HEK293T (cell line): Measurements from ENCODE around the gene SNCAIP.

Source experiments
- CTCF ChIA-PET: fragments of 350-600 bp; formaldehyde crosslinking; extraction: SDS; loops from one replicate; lab custom pipeline; 2021; ENCODE audit warnings: antibody characterized with exemption, inconsistent platforms; lab: Yijun Ruan, JAX
- POLR2A ChIA-PET: fragments of 350-600 bp; formaldehyde crosslinking; extraction: SDS; loops from one replicate; lab custom pipeline; 2020; ENCODE audit warnings: antibody characterized with exemption, inconsistent platforms; lab: Yijun Ruan, JAX
- DNase-seq: peaks from one replicate; pipeline ENCODE4 v3.0.0; 2012; ENCODE audit warnings: mixed read lengths; ENCODE audit errors: extremely low spot score
- ARNT ChIP-seq: fragments of 450-650 bp; IDR thresholded peaks from 2 replicates; pipeline ENCODE4 v1.6.1; 2017; ENCODE audit warnings: mild to moderate bottlenecking
- BHLHE40 ChIP-seq: fragments of 450-650 bp; IDR thresholded peaks from 2 replicates; pipeline ENCODE4 v1.6.1; 2016; ENCODE audit warnings: mild to moderate bottlenecking, moderate library complexity, borderline replicate concordance
- CTBP1 ChIP-seq: fragments of 450-650 bp; IDR thresholded peaks from 2 replicates; pipeline ENCODE4 v1.6.1; 2016; ENCODE audit warnings: borderline replicate concordance
- ELF4 ChIP-seq: fragments of 450-650 bp; IDR thresholded peaks from 2 replicates; pipeline ENCODE4 v1.6.1; 2017; ENCODE audit warnings: antibody characterized with exemption
- FOXA1 ChIP-seq: fragments of 450-650 bp; IDR thresholded peaks from 2 replicates; pipeline ENCODE4 v1.6.1; 2016; ENCODE audit warnings: mild to moderate bottlenecking
- FOXK2 ChIP-seq: fragments of 450-650 bp; IDR thresholded peaks from 2 replicates; pipeline ENCODE4 v1.6.1; 2016; ENCODE audit warnings: mild to moderate bottlenecking
- FOXM1 ChIP-seq: fragments of 450-650 bp; IDR thresholded peaks from 2 replicates; pipeline ENCODE4 v1.6.1; 2017; ENCODE audit warnings: mild to moderate bottlenecking, borderline replicate concordance
- HDGF ChIP-seq: fragments of 450-650 bp; IDR thresholded peaks from 2 replicates; pipeline ENCODE4 v1.6.1; 2017; ENCODE audit warnings: antibody characterized with exemption, borderline replicate concordance
- L3MBTL2 ChIP-seq: fragments of 450-650 bp; conservative IDR thresholded peaks from 2 replicates; pipeline ENCODE4 v1.6.1; 2016; ENCODE audit warnings: mild to moderate bottlenecking
- LEF1 ChIP-seq: fragments of 450-650 bp; IDR thresholded peaks from 2 replicates; pipeline ENCODE4 v1.6.1; 2017; ENCODE audit warnings: mild to moderate bottlenecking, borderline replicate concordance
- NFRKB ChIP-seq: fragments of 450-650 bp; IDR thresholded peaks from 2 replicates; pipeline ENCODE4 v1.6.1; 2016; ENCODE audit warnings: mild to moderate bottlenecking, moderate library complexity
- PKNOX1 ChIP-seq: fragments of 450-650 bp; IDR thresholded peaks from 2 replicates; pipeline ENCODE4 v1.6.1; 2016
- SP1 ChIP-seq: fragments of 450-650 bp; IDR thresholded peaks from 2 replicates; pipeline ENCODE4 v1.6.1; 2017
- SUZ12 ChIP-seq: fragments of 450-650 bp; IDR thresholded peaks from 2 replicates; pipeline ENCODE4 v1.6.1; 2016; ENCODE audit warnings: mild to moderate bottlenecking
- TARDBP ChIP-seq: fragments of 450-650 bp; IDR thresholded peaks from 2 replicates; pipeline ENCODE4 v1.6.1; 2016
- ZNF384 ChIP-seq: fragments of 450-650 bp; IDR thresholded peaks from 2 replicates; pipeline ENCODE4 v1.6.1; 2016

The SNCAIP gene

GRCh38 chr5:122310889-122311288, 1.1 kb upstream of the SNCAIP start:
- POLR2A ChIA-PET: no interaction called here
- TF ChIP-seq BHLHE40 (no peak), SP1 (no peak), TARDBP (no peak), ZNF384 (no peak), FOXM1 (no peak), NFRKB (no peak), LEF1 (no peak), PKNOX1 (no peak), ELF4 (no peak), ARNT (no peak), CTBP1 (no peak), FOXA1 (no peak), L3MBTL2 (no peak), SUZ12 (no peak), HDGF (no peak), FOXK2 (no peak)
- DNase-seq: no peak
- CTCF ChIA-PET: interaction anchor here (1.5 kb wide), 1 partner anchor 19 kb away, joined by 4 read pairs; no protein-coding TSS in a partner anchor

GRCh38 chr5:122311497-122311960, 508 bp upstream of the SNCAIP start:
- ChIA-PET CTCF (interaction anchor here (1.5 kb wide), 1 partner anchor 19 kb away, joined by 4 read pairs; no protein-coding TSS in a partner anchor), POLR2A (no interaction called here)
- DNase-seq: no peak
- TF ChIP-seq NFRKB: no peak

DNA sequence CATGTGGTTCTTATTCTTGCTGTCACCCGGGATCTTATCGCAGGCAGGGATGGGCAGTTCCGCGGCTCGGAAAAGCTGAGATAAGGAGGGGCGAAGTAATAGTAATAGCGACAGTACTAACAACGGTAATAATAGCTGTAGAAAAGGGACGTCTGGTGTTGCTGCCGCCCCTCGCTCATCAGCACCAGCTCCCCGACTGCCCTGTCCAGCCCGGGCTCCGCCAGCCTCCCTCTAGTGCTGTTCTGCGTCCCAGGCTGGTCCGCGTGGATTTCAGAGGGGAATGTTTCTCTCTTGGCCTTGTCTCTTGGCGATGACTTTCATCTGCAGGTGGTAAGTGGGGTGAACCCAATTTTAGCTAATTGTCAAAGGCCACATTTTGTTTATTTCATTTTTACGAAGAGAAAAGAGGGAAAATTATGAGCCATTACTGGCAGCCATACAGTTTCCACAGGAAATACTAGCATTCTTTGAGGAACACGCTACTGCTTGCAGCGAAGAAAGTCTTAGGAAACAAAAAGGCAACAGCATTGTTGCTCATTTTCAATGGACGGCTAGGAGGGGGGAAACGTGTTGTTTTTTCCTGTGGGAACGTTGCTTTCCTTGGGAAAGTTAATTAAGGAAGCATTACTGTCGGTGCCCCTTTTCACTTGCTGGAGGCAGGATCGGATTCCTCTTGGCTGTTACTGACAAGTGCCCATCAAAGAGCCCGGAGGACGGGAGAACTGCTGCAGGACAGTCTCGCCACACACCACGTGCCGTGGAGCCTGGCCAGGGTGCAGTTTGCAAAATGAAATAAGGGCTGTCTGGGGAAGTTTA, 762 bp downstream of the SNCAIP start:
- ChIA-PET CTCF (no interaction called here), POLR2A (no interaction called here)
- peak; percentile 20 for DNase-seq
- TF ChIP-seq FOXA1: no peak
- TF ChIP-seq PKNOX1: peak; percentile 41; the same call in 1 of the 2 replicates
- peak; percentile 17; the same call in 1 of the 2 replicates for TF ChIP-seq L3MBTL2

- DNase-seq: no peak
- TF ChIP-seq FOXM1: no peak
- TF ChIP-seq CTBP1: no peak
- no peak for TF ChIP-seq TARDBP
- TF ChIP-seq NFRKB: no peak
- TF ChIP-seq ELF4: no peak
- TF ChIP-seq L3MBTL2: no peak
- no peak for TF ChIP-seq SP1
- TF ChIP-seq FOXK2: no peak
- TF ChIP-seq LEF1: no peak
- ChIA-PET POLR2A (no interaction called here), CTCF (no interaction called here)
Observed at GRCh38 chr5:122314036-122314435, 2.0 kb downstream of the SNCAIP start.

DNA sequence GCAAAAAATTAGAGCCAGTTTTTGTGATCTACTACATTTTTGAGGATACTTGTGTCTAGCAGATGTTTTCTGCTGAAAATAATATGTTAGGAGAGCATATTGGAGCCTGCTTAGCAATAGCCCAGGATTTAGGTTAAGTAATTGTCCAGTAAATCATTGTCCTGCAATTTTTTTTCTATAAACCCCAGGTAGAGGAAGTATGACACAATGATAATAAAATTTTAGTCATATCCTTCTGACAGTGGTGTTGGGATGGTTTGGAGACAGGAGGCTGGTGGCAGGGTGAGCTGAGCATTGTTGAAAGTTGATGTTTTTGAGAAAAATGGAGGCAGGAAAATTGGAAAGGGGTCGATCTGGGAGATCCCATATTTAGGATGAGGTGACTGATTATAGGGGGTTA, 3.5 kb downstream of the SNCAIP start:
- no peak for DNase-seq
- POLR2A ChIA-PET: no interaction called here
- CTCF ChIA-PET: no interaction called here
- TF ChIP-seq FOXA1: no peak
- TF ChIP-seq SUZ12: no peak
- TF ChIP-seq FOXK2: no peak
- TF ChIP-seq HDGF: no peak
- TF ChIP-seq ELF4: no peak
- no peak for TF ChIP-seq CTBP1
- TF ChIP-seq FOXM1: no peak
- no peak for TF ChIP-seq L3MBTL2
- TF ChIP-seq SP1: no peak
- TF ChIP-seq ZNF384: no peak
- TF ChIP-seq NFRKB: no peak
- no peak for TF ChIP-seq BHLHE40
- TF ChIP-seq PKNOX1: no peak
- no peak for TF ChIP-seq TARDBP
- no peak for TF ChIP-seq ARNT
- TF ChIP-seq LEF1: no peak

GRCh38 chr5:122316656-122317055, 4.6 kb downstream of the SNCAIP start:
- no peak for DNase-seq
- TF ChIP-seq SP1: no peak
- TF ChIP-seq CTBP1: no peak
- no peak for TF ChIP-seq FOXK2
- no peak for TF ChIP-seq LEF1
- no peak for TF ChIP-seq SUZ12
- ChIA-PET POLR2A (no interaction called here), CTCF (no interaction called here)

DNA sequence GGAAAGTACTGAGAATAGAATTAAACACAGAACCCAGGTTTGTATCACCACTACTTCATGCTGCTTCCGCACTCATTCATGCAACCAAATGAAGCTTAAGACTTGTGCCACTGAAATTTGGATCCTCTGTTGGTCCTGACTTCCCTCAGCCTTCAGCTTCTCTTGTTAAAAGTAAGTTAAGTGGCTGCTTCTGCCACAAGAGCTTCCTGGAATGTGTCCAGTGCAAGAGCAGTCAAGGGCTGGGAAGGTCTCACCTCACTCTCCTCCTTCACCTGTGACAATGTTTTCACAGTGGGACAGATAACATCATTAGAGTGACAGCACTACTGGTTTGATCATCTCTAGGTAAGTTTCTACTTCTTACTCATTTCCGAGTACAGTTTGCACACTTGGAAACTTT, 7.9 kb downstream of the SNCAIP start:
- CTCF ChIA-PET: interaction anchor here (0.6 kb wide), 1 partner anchor 576 kb away, joined by 4 read pairs; no protein-coding TSS in a partner anchor
- POLR2A ChIA-PET: interaction anchor here (1.2 kb wide), 1 partner anchor 13 kb away, joined by 3 read pairs; no protein-coding TSS in a partner anchor
- TF ChIP-seq FOXM1: no peak
- no peak for DNase-seq
